DND-41 (cell line): ENCODE measurements around the gene ZNF277.

Source experiments
- ATAC-seq: fragments of 200-7000 bp; cut with Tn5 transposase; 3 replicates; pipeline ENCODE4 v1.9.1; 2021; ENCODE audit warnings: low read depth; ENCODE audit not compliant: insufficient read depth
- DNase-seq: peaks from one replicate; pipeline ENCODE4 v3.0.0-alpha.2; 2020
- H2AFZ ChIP-seq: 2 replicates; pipeline ENCODE4 v1.6.0; 2012; ENCODE audit warnings: low read depth, low read length
- H3K27ac ChIP-seq: 2 replicates; pipeline ENCODE4 v1.5.1; 2012; ENCODE audit warnings: low read length, inconsistent platforms
- H3K27me3 ChIP-seq: fragments of 200-600 bp; sonication (generic); 2 replicates; pipeline ENCODE4 v1.6.0; 2012; ENCODE audit warnings: low read length, mild to moderate bottlenecking, inconsistent platforms; ENCODE audit not compliant: insufficient read depth, poor library complexity
- H3K36me3 ChIP-seq: 2 replicates; pipeline ENCODE4 v1.5.1; 2012; ENCODE audit warnings: low read length, inconsistent platforms; ENCODE audit not compliant: insufficient read depth
- H3K4me1 ChIP-seq: 2 replicates; pipeline ENCODE4 v1.5.1; 2012; ENCODE audit warnings: mild to moderate bottlenecking, low read length; ENCODE audit not compliant: insufficient read depth
- H3K4me2 ChIP-seq: 2 replicates; pipeline ENCODE4 v1.6.0; 2012; ENCODE audit warnings: mild to moderate bottlenecking, moderate library complexity, low read length, inconsistent platforms; ENCODE audit not compliant: insufficient read depth
- H3K4me3 ChIP-seq, 2 experiments: fragments of 200-600 bp in 1 of 2; shearing (Covaris generic) in 1 of 2; 2 replicates each; pipeline ENCODE4 v1.5.1; 2012 to 2016; ENCODE audit warnings: inconsistent platforms in 2 of 2, low read length in 2 of 2, mild to moderate bottlenecking in 2 of 2, low read depth in 1 of 2, moderate library complexity in 1 of 2
- H3K79me2 ChIP-seq: 2 replicates; pipeline ENCODE4 v1.6.0; 2012; ENCODE audit warnings: low read length, inconsistent platforms; ENCODE audit not compliant: insufficient read depth
- H3K9ac ChIP-seq: 2 replicates; pipeline ENCODE4 v1.6.0; 2012; ENCODE audit warnings: low read depth, mild to moderate bottlenecking, inconsistent platforms, low read length, moderate library complexity
- H3K9me3 ChIP-seq: 2 replicates; pipeline ENCODE4 v1.5.1; 2012; ENCODE audit warnings: low read length, moderate library complexity, mild to moderate bottlenecking, inconsistent platforms; ENCODE audit not compliant: insufficient read depth, severe bottlenecking
- H4K20me1 ChIP-seq: 2 replicates; pipeline ENCODE4 v1.6.0; 2012; ENCODE audit warnings: low read length; ENCODE audit not compliant: insufficient read depth
- CTCF ChIP-seq: IDR thresholded peaks from 2 replicates; pipeline ENCODE4 v1.5.1; 2012; ENCODE audit warnings: borderline replicate concordance, low read length, moderate library complexity, mild to moderate bottlenecking; ENCODE audit not compliant: poor library complexity, severe bottlenecking; ENCODE audit errors: extremely low read depth
- EZH2 ChIP-seq: IDR thresholded peaks from 3 replicates; pipeline ENCODE4 v1.6.1; 2012; ENCODE audit warnings: borderline replicate concordance, low read depth, mild to moderate bottlenecking, moderate library complexity, low read length, inconsistent platforms; ENCODE audit not compliant: severe bottlenecking

ZNF277 gene

GRCh38 chr7:112160130-112160770 lies 46.2 kb upstream of the ZNF277 start:
- H3K36me3 ChIP-seq, result no peaks in the 10 kb centered on the region
- TF ChIP-seq EZH2 (no peak), CTCF (no peak)
- H4K20me1 ChIP-seq, result no peaks in the 10 kb centered on the region
- no peak overlapping the region for H3K4me2 ChIP-seq
- no peaks in the 10 kb centered on the region for H3K9me3 ChIP-seq
- no peaks in the 10 kb centered on the region for H3K27me3 ChIP-seq
- H3K79me2 ChIP-seq, result no peaks in the 10 kb centered on the region
- H3K4me1 ChIP-seq, result peaks cover 8% of the 10 kb centered on the region; the same call in 1 of the 2 replicates
- DNase-seq (no peak), ATAC-seq (no peak)
- H3K4me3 ChIP-seq, result no peak overlapping the region
- H2AFZ ChIP-seq, result no peak overlapping the region
- H3K27ac ChIP-seq, result no peak overlapping the region
- no peak overlapping the region for H3K9ac ChIP-seq

- no peak for ATAC-seq
- Histone ChIP-seq H3K36me3 (no peaks in the 10 kb centered on the region), H3K4me1 (peaks cover 8% of the 10 kb centered on the region; the same call in 1 of the 2 replicates), H3K9me3 (no peaks in the 10 kb centered on the region), H3K27me3 (no peaks in the 10 kb centered on the region), H4K20me1 (no peaks in the 10 kb centered on the region), H3K4me2 (no peak overlapping the region), H2AFZ (no peak overlapping the region), H3K9ac (no peak overlapping the region), H3K4me3 (no peak overlapping the region), H3K79me2 (no peaks in the 10 kb centered on the region), H3K27ac (no peak overlapping the region)
- TF ChIP-seq EZH2 (no peak), CTCF (no peak)
- no peak for DNase-seq
Observed at GRCh38 chr7:112160771-112161150, 45.7 kb upstream of the ZNF277 start.

DNA sequence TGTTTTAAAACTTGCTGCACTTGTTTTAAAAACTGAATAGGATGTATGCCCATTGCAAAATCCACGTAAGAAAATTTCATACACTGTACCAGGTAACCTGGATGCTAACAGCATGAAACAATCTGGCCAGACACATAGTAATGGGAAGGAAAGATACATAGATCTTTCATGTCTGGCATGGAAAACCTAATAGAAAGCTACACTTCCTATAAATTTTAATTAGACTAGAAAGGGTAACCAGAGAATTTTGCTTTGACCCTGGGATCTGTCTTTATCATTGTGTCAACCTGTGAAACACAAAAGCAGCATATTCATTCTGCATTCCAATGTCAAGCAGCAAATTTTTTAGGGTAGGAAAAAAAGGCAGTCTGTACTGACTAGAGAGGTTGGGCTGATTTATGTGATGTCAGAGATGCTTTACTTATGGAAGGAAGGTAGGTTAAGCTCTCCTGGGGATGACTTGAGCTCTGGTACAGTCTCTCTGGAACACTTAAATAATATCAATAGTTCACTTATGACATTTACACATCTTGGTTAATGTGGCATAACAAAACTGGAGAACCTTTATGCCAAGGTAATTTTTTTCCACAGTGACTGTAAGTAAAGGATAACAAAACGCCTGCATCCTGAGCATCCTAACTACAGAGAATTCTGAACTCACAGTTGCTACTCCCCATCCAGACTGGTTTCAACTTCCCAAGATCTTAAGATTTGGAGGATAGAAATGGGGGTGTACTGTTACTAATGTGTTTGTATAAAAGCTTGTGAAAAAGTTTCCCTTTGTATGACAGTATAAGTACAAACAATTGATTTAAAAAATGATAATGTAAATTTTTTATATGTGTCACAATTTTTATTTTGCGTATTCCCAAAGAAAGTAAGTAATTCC lies 45.0 kb upstream of the ZNF277 start:
- Histone ChIP-seq H3K9me3 (no peaks in the 10 kb centered on the region), H3K4me2 (no peak overlapping the region), H3K4me1 (peaks cover 8% of the 10 kb centered on the region; the same call in 1 of the 2 replicates), H3K27me3 (no peaks in the 10 kb centered on the region), H3K27ac (no peak overlapping the region), H3K9ac (no peak overlapping the region), H3K79me2 (no peaks in the 10 kb centered on the region), H2AFZ (no peak overlapping the region), H3K4me3 (no peak overlapping the region), H3K36me3 (no peaks in the 10 kb centered on the region), H4K20me1 (no peaks in the 10 kb centered on the region)
- DNase-seq (no peak), ATAC-seq (no peak)
- TF ChIP-seq CTCF, result no peak
- no peak for TF ChIP-seq EZH2
